Endothelial cell (in vitro differentiated cells): ENCODE results near the gene FASN. TPM values are rescaled to one million over a fixed set of nuclear protein-coding genes. Genes with fewer than 3 reads are reported as not detected.
A peak's percentile ranks its signal among the peaks of the same experiment; 100 is the strongest.

Source experiments
- DNase-seq: peaks from one replicate; pipeline ENCODE4 v3.0.0; 2021; ENCODE audit warnings: low spot score
- H3K27ac Mint-ChIP-seq: one replicate; pipeline ENCODE4 v1.8.0; 2021; ENCODE audit warnings: mixed read lengths, inconsistent platforms; ENCODE audit not compliant: unreplicated experiment
- H3K27me3 Mint-ChIP-seq: one replicate; pipeline ENCODE4 v1.8.0; 2021; ENCODE audit warnings: mild to moderate bottlenecking, moderate library complexity, mixed read lengths, inconsistent platforms; ENCODE audit not compliant: unreplicated experiment
- H3K36me3 Mint-ChIP-seq: one replicate; pipeline ENCODE4 v1.8.0; 2021; ENCODE audit warnings: mild to moderate bottlenecking, low read depth, mixed read lengths, inconsistent platforms; ENCODE audit not compliant: unreplicated experiment
- H3K4me1 Mint-ChIP-seq: one replicate; pipeline ENCODE4 v1.8.0; 2021; ENCODE audit warnings: mild to moderate bottlenecking, mixed read lengths, inconsistent platforms; ENCODE audit not compliant: unreplicated experiment
- H3K4me3 Mint-ChIP-seq: one replicate; pipeline ENCODE4 v1.8.0; 2021; ENCODE audit warnings: mild to moderate bottlenecking, mixed read lengths, inconsistent platforms; ENCODE audit not compliant: unreplicated experiment
- H3K9me3 Mint-ChIP-seq: one replicate; pipeline ENCODE4 v1.8.0; 2021; ENCODE audit warnings: mixed read lengths, inconsistent platforms; ENCODE audit not compliant: unreplicated experiment
- CTCF ChIP-seq: fragments of 200-600 bp; sonication (generic); IDR thresholded peaks from one replicate; pipeline ENCODE4 v1.5.0; 2021; ENCODE audit warnings: antibody characterized with exemption; ENCODE audit not compliant: unreplicated experiment
- total RNA-seq: library from RNA; stranded (reverse); fragmentation: NEBNext Ultra II Directional; extraction: Animal tissue kit (Norgen Biotek cat#: 25700); gene quantifications from one replicate; pipeline ENCODE4 v1.2.1, GENCODE V29; 2021; ENCODE audit not compliant: unreplicated experiment

The FASN gene
- total RNA-seq, 1 donor from 2014 or later = 400 TPM

GRCh38 chr17:82053556-82054263, 44.3 kb downstream of the FASN start:
- Mint-ChIP-seq H3K27me3 (peaks cover 11% of the 10 kb centered on the region), H3K36me3 (no peaks in the 10 kb centered on the region), H3K4me1 (no peaks in the 10 kb centered on the region), H3K9me3 (no peaks in the 10 kb centered on the region), H3K4me3 (peak overlapping the region; percentile 85), H3K27ac (no peak overlapping the region)
- no peak for DNase-seq
- TF ChIP-seq CTCF = no peak

- Mint-ChIP-seq H3K9me3 (no peaks in the 10 kb centered on the region), H3K4me1 (no peaks in the 10 kb centered on the region), H3K27me3 (peaks cover 11% of the 10 kb centered on the region), H3K27ac (no peak overlapping the region), H3K36me3 (no peaks in the 10 kb centered on the region), H3K4me3 (peak overlapping the region; percentile 85)
- TF ChIP-seq CTCF = no peak
- no peak for DNase-seq
These were observed 44.9 kb downstream of the FASN start for GRCh38 chr17:82053130-82053529.

- Mint-ChIP-seq H3K27ac (no peak overlapping the region), H3K4me1 (no peaks in the 10 kb centered on the region), H3K27me3 (peaks cover 9% of the 10 kb centered on the region), H3K4me3 (peak overlapping the region; percentile 85), H3K9me3 (no peaks in the 10 kb centered on the region), H3K36me3 (peaks cover 2% of the 10 kb centered on the region)
- no peak for DNase-seq
- no peak for TF ChIP-seq CTCF
These were observed 45.4 kb downstream of the FASN start for GRCh38 chr17:82052638-82053059.

- H3K36me3 Mint-ChIP-seq = peaks cover 8% of the 10 kb centered on the region
- no peak for DNase-seq
- peaks cover 9% of the 10 kb centered on the region for H3K27me3 Mint-ChIP-seq
- no peak for TF ChIP-seq CTCF
- no peaks in the 10 kb centered on the region for H3K9me3 Mint-ChIP-seq
- H3K4me3 Mint-ChIP-seq = peak within 1 kb of the TSS; percentile 96
- H3K4me1 Mint-ChIP-seq = no peaks in the 10 kb centered on the region
- H3K27ac Mint-ChIP-seq = no peak within 1 kb of the TSS
These were observed 46.0 kb downstream of the FASN start, which contains the start of the genes GPS1 and RFNG for GRCh38 chr17:82051776-82052637. Gene GPS1, plus strand, starts transcription at chr17:82051898. Its CDS starts 34 bp downstream, at chr17:82051932. Gene RFNG, minus strand, starts transcription at chr17:82051811. Its CDS starts 45 bp downstream, at chr17:82051766.
